Right lobe of liver (tissue), 4 donors: ENCODE results near the gene TACSTD2.

Experiments
- POLR2A ChIP-seq: fragments of 450-650 bp; IDR thresholded peaks from one replicate; pipeline ENCODE4 v1.6.1; 2017; ENCODE audit warnings: antibody characterized with exemption, mild to moderate bottlenecking
- TF ChIP-seq, protein P1 (sequence below), 4 donors: fragments of 200-600 bp in 3 of 4; fragments of 450-650 bp in 1 of 4; IDR thresholded peaks; one replicate each; pipeline versions ENCODE4 v1.5.1 to v1.8.0; 2016 to 2022; ENCODE audit warnings: antibody characterized with exemption in 4 of 4, mild to moderate bottlenecking in 2 of 4
- donor health status: DM: no; HTN: no; CAD: no.
- donor health status: DM: no; HTN: no; CAD: no.
- donor health status: DM: no; HTN: yes; CAD: no.

DNA sequence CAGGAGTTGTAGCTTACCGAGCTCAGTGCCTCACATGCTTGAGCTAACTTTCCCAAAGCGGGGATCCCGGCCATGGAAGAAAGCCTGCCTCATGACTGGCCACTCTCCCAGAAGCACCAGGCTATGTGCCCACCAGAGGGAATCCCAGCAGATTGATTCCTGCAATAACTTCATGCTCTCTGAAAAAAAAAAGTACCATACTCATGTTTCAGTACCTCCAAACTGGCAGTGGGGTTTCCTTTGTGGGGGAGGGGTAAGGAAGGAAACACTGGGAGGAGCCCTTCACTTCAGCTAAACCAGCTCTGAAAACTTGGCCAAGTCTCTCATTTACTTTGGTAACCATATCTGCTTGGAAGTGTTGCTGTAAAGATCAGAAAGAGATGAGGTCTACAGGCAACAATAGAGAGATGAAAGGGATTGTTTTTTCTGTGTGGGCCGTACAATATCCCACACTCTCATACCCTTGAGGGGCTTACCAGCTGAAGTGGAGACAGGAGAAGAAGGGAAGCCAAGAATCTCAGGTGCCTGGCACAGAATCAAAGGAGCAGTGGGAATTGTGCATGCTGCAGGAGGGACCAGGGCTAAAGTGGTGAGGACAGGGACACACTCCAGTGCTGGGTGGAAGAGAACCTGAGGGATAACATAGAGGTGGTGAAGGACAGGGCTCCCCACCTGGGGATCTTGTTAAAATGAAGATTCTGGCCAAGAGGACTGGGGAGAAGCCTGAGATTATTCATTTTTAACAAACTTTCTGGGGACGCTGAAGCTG is 42.4 kb upstream of the TACSTD2 start:
- TF ChIP-seq, protein P1, sequence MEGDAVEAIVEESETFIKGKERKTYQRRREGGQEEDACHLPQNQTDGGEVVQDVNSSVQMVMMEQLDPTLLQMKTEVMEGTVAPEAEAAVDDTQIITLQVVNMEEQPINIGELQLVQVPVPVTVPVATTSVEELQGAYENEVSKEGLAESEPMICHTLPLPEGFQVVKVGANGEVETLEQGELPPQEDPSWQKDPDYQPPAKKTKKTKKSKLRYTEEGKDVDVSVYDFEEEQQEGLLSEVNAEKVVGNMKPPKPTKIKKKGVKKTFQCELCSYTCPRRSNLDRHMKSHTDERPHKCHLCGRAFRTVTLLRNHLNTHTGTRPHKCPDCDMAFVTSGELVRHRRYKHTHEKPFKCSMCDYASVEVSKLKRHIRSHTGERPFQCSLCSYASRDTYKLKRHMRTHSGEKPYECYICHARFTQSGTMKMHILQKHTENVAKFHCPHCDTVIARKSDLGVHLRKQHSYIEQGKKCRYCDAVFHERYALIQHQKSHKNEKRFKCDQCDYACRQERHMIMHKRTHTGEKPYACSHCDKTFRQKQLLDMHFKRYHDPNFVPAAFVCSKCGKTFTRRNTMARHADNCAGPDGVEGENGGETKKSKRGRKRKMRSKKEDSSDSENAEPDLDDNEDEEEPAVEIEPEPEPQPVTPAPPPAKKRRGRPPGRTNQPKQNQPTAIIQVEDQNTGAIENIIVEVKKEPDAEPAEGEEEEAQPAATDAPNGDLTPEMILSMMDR (IDR thresholded peaks at IDR 0.05) = no peak
- no peak for TF ChIP-seq POLR2A
